Measurements from ENCODE around the gene RABAC1.

Gene RABAC1

DNA sequence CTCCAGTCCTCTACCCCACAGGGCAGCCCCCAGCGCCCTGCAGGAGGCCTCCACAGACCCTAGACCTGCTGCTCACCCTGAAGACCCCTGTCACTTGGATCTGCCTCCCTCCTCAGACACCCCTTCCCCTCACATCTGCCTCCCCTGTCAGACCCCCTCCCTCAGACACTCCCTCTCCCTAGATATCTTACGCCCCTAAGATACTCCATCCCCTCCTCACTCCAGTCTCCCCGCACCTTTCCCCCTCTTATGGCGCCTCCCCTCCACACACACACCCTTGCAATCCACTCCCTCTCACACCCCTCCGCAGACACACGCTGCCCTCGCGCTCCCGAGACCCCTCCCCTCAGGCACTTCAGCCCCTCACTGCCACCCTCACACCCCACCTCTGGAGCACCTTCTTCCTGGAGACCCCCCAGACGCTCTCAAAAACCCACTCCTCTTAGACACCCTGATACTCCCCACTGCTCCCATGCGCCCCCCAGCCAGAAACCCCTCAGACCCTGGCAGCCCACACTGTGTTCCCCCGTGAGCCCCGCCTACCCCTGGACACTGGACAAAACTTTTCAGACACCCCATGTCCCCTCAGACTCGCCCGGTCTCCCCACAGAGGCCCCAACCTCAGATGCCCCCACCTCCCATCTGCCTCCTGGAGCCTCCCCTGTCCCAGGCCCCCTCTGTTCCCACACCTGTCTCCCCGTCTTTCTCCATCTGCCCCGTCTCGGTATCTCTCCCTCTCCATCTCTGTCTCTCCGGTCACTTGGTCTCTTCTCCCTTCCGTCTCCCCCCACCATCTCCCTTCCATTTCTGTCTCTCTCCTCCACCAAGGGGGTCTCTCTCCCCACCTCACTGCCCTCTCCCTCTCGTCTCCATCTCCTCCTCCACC lies 45.3 kb downstream of the RABAC1 start:
- DNase-seq: no peak

DNA sequence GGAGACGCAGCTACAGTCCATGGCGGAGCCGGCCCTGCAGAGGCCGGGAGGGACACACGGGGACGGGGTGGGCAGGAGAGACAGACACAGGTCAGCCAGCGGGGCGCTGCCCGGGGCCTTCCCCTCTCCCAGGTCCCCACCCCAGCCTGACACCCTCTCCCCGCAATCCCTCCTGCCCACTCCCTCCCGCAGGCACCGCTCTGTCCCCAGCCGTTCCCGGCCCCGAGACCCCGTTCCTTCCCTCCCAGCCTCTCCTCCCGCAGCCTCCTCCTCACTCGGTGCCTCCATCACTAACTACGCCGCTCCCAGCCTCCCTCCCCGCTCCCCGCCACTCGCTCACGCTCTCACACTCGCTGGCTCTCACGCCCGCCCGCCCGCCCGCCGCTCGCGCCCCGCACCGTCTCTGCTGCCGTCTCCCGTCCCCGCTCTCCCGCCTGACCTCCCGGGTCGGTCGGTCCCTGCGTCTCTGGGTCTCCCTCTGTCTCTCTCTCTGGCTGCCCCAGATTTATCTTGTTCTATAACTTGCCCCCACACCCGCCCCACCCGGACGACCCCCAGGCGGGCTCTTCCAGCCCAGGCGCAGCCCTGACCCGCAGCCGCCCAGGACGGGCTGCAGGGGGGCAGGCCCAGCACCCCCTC lies 46.1 kb downstream of the RABAC1 start:
- no peak for DNase-seq

DNA sequence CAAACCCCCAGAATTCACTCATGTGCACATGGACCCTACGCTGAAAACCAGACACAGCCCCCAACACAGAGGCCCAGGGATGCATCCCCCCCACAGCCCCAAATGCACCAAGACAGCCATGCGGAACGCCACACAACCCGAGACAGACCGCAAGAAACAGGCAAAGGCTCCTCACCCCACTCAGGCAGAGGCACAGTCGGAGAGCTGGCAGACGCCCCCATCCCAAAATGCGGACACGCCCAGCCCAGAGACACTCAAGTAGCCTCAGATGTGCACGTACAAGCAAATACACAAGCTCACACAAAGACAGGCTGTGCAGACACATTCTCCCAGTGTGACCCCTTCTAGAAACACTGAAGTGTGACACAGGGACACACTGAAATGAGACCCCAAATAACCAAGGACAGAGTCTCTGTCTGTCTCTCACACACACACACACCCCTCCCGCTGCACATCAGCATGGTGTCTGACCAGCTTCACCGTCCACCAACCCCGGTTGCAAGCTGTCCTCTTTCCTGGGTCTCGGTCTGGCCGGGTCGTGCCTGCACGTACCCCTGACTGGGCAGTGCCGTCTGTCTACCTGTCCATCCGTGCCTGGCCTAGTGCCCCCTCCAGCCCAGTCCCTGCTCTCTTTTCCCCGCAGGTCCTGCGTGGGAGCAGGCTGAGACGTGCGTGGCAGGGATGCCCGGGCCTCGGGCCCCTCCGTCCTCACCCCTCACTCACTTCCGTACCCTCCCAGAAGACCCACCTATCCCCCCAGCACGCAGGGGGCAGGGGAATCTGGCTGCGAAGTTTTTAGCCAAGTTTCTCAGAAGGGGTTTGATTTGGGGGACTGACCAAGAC lies 47.0 kb downstream of the RABAC1 start:
- DNase-seq: no peak

DNA sequence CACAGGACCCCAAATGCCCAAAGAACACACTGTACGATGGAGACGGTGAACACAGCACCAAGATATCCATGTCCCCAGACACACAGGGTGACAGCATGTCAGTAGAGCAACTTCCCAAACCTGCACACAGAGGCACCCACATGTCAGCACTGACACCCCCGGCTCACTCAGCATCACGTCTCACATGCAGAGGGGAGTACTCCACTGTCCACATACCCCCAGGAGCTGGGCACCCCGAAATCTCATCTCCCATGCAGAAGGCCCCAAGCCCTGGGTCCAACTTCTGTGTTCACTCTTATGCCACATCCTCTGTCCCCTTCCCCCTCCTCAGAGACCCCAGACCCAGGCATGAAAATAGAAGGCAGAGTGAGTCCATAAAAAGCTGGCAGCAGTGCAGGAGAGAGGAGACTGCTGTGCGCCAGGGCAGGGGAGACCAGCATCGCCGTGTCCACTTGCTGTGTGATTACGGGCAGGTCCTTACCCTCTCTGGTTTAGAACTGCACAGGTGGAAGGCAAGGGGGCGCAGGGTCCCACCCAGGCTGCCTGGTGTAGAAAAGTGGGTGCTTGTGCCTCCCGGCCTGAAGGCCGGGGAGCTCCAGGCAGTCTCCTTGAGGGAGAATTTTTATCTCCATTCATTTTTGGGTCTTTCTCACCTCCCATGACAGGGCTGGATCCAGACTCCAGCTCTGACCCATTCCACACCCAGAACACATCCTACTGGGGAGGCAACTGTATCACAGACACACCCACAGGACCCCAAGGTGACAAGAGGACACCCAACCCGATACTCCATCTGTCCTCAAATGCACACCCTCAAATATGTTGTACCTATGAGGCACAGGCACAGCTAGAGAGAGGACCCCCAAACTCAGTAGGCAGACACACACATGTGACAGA lies 47.9 kb downstream of the RABAC1 start:
- no peak for DNase-seq

DNA sequence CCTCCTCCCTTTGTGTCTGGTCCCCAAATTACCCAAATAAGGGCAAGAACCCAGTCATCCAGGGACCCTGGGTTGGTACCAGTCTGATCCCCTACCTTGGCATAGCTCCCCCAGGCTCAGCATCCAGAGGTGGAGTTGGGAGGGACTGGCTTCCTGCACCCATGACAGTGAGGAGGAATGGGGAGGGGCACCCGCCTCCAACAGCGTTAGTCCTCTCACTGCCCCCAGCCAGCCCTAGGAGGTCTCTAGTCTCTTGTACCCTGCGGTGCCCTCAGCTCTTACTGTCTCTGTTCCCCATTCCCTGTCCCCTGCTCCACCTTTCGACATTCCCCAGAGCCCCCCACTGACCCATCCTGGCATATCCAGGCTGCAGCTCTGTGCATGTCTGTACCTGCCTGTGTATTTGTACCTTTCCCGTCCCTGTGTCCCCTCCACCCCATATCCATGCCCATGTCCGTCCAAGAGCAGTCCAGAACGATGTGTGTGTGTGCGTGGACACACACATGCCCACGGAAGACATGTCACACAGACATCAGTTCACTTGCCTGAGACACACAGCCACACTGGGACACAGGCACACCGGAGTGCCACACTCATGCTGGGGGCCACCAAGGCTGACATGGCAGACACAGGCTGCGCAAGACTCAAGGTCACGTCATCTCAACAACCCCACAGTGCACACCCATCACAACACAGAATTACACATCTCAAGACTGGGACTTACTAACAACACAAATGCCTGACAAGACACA lies 48.7 kb downstream of the RABAC1 start:
- no peak for DNase-seq

DNA sequence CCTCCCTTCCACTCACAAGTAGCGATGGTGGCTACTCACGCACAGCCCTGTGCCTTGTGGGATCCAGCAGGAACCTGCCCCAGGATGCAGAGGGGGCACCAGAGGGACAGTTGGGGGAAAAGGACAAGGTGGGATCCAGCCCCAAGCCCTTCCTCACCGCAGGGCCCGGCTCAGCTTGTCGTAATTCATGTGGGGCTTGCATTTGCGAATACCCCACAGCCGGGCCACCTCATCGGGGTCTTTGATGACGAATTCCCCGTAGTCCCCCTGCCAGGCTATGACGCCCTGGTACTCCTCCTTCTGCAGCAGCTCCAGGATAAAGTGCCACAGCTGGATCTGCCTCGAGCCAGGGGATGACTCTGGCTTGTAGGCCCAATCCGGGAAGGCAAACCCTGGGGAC lies 49.4 kb downstream of the RABAC1 start:
- no peak for DNase-seq

DNA sequence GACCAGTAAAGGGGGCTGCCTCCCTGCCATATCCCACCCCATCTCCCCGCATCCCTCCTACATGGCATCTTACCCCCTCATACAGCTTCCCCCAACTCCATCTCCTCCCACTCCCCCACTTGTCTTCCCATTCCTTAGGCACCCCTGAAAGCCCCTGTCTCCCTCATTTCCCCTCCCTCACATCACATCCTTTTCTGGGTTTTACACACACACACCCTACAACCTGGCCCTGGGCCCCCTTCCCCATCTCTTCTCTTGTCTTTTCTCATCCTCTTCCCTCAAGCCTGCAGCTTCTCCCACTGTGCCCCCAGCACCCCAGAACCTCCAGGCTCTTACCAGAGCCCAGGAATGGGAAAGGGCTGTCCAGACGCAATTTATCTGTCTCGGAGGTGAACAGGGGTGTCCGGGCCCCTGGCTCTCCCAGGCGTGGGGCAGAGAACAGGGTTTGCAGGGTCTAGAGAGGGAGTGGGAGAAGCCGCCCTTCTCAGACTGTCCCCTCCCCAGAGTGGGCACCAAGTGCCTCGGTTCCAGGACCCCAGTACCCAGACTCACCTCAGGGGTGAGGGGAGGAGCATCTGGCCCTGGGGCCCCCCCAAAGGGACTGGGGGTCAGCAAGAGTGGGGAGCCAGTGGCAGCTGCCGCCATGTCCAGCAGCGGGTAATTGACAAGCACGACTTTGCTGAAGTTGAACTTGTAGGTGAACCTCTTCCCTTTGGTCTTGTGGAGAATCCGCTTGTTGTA lies 50.2 kb downstream of the RABAC1 start:
- no peak for DNase-seq

DNA sequence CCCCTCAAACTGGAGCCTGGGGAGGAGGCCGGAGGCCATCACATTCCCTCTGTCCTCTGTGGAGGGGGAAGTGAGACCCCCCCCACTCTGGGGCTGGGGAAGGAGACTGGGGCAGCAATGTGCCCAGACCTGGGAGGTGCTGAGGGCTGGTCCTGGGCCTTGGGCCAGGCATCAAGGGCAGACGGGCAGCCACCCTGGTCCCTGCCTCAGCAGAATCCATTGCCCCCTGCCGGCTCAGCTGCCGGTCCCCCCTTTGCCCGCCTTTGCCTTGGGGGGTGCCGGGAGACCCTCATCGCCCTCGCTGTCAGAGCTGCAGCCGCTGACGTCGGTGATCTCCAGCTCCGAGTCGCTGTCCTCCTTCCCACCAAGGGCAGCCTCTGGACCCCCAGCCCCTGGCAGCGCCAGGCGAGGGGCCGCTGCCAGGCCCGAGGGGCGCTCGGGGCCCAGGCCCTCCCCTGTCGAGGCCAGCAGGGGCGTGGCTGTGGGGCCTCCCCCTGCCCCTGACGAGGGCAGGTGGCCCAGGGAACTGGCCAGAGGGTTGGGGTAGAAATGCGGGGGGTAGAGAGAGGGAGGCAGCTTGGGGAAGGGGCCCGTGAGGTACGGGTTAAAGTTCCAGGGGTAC lies 51.0 kb downstream of the RABAC1 start:
- no peak for DNase-seq

DNA sequence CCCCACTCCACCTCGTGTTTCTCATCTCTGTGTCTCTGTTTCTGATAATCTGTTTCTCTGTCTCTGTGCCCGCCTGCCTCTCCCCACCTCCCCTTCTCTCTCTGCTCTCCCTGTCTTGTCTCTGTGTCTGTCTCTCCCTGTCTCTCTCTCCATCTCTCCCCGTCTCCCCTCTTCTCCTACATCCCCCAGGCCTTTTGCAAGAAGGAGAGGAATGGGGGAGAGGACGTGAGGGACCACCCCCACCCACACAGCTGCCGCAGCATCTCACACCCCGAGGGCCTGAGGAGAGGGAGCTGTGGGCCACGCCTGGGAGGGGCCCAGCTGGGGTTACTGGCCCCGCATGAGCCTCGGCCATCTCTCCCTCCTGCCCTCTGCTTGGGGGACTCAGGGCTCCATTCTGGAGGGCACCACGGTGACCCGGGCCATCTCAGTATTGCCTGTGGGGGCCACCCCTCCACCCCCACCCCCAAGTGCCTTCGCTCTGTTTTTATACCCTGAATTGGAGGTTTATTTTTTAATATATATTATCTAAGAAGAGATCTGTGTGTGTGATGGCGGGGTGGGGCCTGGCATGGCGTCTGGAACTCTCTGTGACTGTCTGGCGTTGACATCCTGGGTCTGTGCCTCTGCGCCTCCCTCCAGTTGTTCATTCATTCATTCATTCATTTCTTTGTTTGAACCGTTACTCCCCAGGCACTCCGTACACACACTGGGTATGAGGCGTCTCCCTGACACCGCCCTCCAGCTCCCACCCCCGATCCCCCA lies 52.0 kb downstream of the RABAC1 start:
- no peak for DNase-seq
